HG03354 (cell line): Measurements from ENCODE around the gene ETS1.

Experiments
- ATAC-seq: cut with Tn5 transposase; IDR thresholded peaks from one replicate; pipeline ENCODE4 v1.9.1; 2021; ENCODE audit warnings: mild to moderate bottlenecking; ENCODE audit not compliant: unreplicated experiment, poor library complexity, severe bottlenecking

Gene ETS1, protein sequence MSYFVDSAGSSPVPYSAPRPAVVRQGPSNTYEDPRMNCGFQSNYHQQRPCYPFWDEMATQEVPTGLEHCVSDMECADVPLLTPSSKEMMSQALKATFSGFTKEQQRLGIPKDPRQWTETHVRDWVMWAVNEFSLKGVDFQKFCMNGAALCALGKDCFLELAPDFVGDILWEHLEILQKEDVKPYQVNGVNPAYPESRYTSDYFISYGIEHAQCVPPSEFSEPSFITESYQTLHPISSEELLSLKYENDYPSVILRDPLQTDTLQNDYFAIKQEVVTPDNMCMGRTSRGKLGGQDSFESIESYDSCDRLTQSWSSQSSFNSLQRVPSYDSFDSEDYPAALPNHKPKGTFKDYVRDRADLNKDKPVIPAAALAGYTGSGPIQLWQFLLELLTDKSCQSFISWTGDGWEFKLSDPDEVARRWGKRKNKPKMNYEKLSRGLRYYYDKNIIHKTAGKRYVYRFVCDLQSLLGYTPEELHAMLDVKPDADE

GRCh38 chr11:128587415-128587814 lies at the start of gene ETS1:
Gene ETS1 (minus strand): TSS chr11:128587558. CDS start chr11:128573130, 14,428 bp downstream.
- no peak for ATAC-seq

DNA sequence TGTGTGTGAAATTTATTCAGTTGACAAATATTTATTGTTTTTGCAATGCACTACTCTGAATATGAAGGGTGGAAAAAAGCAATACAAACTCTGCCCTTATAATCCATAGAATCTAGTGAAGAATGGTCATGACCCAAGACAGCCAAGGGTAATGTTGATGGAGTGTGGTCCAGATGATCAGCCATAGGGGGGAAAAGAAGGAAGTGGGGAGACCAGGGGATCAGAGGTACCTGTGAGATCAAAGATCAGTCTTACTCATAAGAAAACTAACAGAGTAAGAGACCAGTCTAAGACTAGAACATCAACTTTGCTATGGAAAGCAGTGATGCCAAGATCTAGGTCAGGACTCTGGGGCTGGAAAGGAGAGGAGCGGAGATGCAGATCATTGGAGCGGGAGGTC lies 47.0 kb upstream of the ETS1 start:
- no peak for ATAC-seq

- no peak for ATAC-seq
Observed at GRCh38 chr11:128633384-128633965, 46.1 kb upstream of the ETS1 start.

GRCh38 chr11:128632141-128632791 lies 44.9 kb upstream of the ETS1 start:
- ATAC-seq, result peak; percentile 32

DNA sequence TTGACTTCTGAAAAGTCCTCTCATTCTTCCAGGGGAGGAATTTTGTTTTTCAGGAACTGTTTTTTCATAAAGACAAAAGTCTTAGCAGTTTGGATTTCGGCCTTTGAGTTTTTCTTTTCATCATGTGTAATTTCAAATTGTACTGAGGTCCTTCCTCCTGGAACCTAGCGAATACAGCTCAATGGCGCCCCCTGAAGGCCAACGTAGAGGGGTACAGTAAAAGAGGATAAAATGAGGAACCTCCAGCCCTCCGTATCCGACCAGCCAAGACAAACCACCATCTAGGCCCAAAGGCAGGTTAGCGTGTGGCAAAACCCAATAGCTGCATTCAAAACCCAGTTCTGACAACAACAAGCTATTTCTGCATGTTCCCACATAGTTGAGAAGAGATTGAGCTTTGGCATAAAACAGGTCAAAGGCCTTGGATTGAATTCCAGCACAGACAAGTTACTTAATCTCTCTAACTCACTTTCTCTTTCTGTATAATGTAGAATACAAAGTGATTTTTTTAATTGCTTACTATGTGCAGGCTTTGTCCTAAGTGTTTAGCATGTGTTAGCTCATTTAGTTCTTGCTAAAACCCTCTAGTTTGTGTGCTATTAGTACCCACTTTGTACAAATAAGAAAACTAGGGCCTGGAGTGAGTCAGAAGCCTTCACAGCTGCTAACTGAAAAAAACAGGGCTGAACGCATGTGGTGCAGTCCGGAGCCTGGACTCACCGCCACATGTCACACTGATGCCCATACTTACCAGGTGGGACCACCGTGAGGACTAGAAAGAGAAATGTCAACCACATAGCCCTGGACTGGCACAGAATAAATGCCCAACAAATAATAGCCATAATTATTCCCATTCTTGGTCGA lies 43.2 kb upstream of the ETS1 start:
- peak; percentile 59 for ATAC-seq

GRCh38 chr11:128629516-128630106 lies 42.3 kb upstream of the ETS1 start:
- ATAC-seq, result no peak

DNA sequence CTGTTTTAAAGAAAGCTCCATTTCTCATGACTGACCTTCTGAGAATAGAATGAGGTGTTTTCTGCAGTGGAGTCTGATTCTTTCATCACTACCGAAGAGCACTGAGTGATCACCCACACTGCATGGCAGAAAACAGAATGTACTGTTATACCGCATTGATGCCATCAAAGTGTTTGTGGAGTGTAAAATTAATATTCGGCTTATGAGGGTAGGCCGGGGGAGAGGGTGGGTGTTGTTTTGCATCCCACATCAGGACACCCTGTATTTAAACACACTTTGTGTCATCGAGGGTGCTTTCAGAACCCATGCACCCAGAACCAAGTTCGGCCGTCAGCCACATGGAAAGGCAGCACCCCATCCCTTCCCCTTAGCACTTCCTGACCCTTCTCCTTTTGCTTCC lies 41.3 kb upstream of the ETS1 start:
- peak; percentile 33 for ATAC-seq

DNA sequence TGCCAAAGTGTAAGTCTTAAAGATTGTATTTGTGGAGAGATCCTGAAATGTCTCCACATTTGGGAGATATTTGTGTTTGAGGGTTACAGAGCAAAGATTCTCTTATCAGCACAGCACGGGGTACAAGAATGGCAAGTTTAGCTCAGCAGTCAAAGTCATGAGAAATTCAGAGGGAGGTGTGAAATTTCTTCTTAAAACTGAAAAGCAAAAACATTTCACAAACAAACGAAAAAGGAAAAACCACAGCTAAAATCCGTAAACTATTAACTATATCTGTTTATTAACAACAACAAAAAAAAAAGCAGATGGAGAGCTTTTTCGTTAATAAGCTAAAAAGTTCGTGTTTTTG lies 40.9 kb upstream of the ETS1 start:
- peak; percentile 24 for ATAC-seq

GRCh38 chr11:128627666-128628324 lies 40.4 kb upstream of the ETS1 start:
- ATAC-seq, result peak; percentile 60

- ATAC-seq, result no peak
Observed at GRCh38 chr11:128626913-128627665, 39.7 kb upstream of the ETS1 start.

GRCh38 chr11:128625746-128626145 lies 38.4 kb upstream of the ETS1 start:
- no peak for ATAC-seq

DNA sequence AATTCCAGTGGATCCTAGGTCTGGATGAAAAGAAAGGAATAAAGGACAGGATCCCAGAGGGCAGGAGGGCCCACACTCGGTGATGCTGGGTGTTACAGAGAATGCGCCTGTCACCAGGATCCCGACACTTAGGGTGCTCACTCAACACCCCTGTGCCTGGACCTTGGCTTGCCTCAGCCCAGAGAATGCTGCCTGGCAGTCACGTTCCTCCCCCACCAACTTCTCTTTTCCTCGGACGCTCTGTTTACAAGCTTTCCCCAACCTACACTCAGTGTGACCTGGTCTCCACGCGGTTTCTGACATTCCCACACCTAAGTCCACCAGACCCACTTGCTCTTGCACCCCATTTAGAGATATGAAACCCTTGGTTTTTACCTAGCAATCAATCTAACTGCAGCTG lies 38.0 kb upstream of the ETS1 start:
- ATAC-seq, result no peak

DNA sequence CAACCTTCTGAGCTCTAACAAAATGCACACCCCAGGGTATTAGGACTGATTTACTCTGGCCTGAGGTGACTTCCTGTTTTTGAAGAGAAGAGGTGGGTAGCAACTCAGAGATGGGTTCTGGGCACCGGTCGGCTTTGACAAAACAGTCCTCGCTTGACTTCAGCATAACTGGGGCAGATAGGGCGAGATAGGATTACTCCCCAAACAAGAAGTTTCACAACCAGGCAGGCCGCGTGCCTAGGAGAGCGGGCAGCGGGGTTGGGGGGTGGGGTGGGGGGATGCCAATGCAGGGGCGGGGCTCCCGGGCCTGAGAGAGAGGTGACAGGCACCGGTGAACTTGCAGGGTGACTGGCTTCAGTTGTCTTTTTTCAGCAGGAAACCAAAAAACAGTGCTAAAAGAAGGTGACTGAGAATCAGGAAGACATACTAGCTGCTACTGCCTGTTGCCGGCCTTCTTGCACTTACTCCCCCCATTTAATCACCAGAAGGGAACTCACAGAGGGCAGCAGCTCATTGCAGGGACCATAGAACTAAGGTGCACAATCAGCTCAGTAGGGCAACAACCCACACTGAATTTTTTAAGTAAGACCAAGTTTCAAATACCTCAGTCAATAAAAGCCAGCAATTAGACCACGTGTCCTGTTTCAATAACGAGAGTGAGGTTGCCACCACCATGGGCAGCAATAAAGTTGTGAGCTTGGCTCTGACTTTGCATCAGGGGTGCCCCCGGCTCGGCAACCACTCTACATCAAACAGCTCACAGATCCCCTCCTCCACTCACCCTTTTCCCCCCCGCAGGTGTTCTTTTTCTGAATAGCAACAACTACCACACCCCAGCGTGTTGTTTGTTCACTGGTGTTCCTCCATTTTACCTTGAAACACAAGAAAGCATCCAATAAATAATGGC lies 37.2 kb upstream of the ETS1 start:
- peak; percentile 55 for ATAC-seq

DNA sequence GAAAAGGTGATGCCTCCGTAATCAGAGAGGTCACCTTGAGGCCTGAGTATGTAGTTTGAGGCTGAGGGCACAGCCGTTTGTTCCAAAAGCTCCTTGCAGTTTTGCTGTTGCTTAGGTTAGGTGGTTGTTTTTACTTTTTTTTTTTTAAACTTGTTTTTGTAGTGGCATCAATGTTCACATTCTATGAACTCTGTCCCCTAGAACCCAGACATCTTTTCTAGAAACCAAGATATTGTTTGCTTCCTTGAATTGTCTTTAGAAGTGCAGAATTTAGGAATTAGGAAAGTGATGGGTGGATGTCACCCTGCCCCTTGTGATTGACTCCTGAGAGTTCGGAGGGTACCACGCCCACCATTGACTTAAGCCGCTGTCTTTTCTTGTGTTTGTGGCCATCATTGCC lies 35.7 kb upstream of the ETS1 start:
- ATAC-seq, result no peak

- ATAC-seq, result no peak
Observed at GRCh38 chr11:128621601-128622501, 34.5 kb upstream of the ETS1 start.

GRCh38 chr11:128620309-128621100 lies 33.1 kb upstream of the ETS1 start:
- no peak for ATAC-seq
